ENCODE measurements around the gene PCK1.
"Not testable (repeated sequence)": the region's sequence is repeated elsewhere in the genome, so short reads cannot be mapped to it uniquely, and the experiment has no call there.

The PCK1 gene

DNA sequence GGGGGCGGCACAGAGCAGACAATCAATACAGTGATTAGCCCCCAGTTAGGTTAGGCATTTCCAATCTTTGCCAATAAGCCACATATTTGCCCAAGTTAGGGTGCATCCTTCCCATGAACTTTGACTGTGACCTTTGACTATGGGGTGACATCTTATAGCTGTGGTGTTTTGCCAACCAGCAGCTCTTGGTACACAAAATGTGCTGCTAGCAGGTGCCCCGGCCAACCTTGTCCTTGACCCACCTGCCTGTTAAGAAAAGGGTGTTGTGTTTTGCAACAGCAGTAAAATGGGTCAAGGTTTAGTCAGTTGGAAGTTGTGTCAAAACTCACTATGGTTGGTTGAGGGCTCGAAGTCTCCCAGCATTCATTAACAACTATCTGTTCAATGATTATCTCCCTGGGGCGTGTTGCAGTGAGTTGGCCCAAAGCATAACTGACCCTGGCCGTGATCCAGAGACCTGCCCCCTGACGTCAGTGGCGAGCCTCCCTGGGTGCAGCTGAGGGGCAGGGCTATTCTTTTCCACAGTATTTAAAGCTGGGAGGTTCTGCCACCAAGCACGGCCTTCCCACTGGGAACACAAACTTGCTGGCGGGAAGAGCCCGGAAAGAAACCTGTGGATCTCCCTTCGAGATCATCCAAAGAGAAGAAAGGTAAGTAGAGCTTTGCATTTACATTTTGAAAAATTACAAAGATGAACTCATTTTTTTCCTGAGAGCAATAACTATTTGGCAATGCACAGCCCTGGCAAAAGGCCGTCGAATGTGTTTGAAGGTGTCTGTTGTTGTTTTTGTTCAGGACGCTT lies at the start of gene PCK1:
TSS of gene PCK1 (plus strand) at position 557 of the 802 bp plus-strand sequence. CDS start 302 bp downstream, outside the sequence.
- no peak for DNase-seq

DNA sequence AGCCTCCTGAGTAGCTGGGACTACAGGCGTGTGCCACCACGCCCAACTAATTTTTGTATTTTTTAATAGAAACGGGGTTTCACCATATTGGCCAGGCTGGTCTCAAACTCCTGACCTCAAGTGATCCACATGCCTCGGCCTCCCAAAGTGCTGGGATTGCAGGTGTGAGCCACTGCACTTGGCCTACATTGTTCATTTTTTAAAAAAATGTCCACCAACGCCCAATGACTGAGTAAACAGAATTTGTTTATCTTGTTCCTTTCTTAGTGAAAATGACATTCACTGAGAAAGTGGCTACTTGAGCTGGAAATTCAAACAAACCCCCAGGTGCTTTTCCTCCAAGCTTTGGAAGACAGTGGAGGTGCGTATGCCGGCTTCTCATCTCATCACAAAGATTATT lies 49.2 kb upstream of the PCK1 start:
- DNase-seq = not testable (repeated sequence)

DNA sequence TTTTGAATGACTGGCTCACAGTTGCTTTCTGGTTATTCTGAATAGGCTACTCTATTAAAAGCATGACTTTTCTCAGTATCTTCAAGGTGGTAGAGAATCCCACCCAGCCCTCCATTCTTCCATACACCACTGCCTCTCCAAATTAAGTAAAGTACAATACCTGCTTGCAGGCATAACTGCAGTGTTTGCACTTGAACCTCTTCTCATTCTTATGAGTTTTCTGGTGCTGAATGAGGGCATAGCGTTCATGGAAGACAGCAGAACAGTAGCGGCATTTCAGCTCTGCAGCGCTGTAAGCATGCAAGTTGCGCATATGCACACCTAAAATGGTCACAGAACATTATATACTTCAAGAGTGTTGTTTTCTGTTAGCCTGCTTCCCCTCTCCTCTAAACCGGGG lies 48.5 kb upstream of the PCK1 start:
- DNase-seq = no peak

DNA sequence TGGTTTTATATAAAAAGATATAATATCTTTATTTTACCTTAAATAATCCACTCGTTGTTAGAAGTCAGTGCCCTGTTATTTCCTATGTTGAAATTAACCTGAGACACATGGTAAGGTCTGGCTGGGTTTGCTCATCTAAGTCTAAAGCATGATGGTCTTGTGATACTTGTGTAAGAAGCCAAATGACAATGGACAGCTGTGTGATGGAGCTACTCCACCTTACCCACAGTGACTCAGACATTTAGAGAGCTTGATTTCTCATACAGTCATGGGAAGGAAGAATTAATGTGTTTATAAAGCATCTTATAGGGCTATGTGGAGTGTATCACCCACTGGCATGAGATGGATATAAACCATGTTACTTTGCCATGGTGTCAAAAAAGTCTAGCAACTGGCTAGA lies 47.7 kb upstream of the PCK1 start:
- DNase-seq = no peak

DNA sequence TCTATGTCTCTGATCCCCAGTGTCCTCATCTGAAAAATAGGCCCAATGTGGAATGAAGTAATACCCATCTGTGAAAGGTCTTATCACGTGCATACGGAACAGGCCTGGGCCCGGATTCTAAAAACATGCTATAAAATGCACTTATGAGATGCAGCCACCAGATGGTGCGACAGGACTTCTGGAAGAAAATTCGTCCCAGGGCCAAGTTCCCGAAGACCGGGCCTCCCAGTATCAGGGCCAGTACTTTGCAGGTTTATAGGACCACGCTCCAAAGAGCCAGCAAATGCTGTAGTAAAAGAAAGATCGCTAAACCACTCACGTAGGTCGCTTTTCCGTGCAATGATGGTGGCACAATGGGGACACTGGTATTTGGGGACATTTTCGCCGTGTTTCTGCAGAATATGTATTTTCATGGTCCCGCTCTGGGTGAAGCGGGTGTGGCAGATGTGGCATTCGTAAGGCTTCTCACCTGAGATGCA lies 46.6 kb upstream of the PCK1 start:
- DNase-seq = no peak

DNA sequence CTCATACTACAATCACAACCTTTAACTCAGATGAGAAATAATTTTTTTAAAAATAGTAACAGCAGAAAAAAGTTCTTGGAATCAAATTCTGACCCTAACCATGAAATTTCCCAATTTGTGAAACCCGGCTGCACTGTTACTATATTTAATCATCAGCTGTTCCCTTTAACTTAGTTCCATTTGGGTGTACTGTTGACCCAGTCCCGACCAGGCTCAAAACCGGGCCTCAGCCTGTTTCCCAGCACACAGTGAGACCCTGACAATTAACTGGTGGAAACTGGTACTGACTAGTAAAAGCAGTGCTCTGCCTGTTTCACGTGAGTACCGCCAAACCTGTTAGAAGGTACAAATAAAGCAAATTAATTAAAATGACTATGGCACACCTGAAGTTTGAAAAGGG lies 43.0 kb upstream of the PCK1 start:
- no peak for DNase-seq

DNA sequence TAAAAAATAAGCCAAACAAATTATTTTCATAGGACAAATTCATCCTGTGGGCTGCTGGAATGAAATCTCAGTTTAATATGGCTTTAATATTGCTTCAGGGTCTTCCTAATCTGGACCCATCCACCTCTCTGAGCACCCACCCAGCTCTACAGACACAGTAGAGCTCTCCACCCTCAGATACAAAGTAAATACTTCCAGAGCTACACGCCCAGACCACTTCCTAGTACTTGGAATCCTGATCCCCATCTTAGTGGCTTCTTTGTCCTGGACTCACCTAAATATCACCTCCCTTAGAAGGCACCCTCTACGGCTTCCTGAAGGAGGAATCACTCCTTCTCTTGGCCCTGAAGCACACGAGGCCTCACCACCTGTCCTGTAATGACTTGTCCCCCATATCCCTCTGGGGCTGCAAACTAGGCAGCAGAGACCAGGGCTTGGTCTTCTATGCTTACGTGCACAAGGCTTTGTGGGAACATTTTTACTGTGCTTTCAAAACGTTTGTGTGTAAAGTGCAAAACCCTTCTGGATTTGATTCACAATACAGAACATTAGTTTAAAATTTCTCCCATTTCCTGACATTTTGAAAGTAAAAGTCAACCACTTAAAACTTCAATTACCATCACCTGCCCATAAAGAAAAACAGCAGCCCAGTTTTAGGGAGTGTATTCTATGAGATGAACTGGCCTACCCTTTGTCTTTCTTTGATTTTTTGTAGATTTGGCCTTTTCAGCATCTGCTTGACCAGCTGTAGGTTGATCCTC lies 38.4 kb upstream of the PCK1 start:
- no peak for DNase-seq

DNA sequence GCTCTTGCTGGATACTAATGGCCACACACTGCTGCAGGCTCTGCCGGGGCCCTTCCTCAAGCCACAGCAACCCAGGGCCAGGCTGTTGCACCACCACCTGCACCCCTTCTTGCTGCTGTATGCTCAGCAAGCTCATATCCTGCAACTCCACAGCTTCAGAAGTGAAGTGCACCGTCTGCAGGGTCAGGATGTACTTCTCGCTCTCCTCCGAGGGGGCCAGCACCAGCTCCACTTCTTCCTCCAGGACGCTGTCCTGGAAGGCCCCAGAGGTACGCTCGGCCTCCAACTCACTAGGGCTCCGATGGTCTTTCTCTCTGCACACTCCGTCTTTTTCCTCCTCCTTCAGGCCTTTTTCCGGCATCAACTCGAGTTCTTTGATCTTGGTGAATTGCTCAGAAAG lies 37.1 kb upstream of the PCK1 start:
- DNase-seq = no peak

DNA sequence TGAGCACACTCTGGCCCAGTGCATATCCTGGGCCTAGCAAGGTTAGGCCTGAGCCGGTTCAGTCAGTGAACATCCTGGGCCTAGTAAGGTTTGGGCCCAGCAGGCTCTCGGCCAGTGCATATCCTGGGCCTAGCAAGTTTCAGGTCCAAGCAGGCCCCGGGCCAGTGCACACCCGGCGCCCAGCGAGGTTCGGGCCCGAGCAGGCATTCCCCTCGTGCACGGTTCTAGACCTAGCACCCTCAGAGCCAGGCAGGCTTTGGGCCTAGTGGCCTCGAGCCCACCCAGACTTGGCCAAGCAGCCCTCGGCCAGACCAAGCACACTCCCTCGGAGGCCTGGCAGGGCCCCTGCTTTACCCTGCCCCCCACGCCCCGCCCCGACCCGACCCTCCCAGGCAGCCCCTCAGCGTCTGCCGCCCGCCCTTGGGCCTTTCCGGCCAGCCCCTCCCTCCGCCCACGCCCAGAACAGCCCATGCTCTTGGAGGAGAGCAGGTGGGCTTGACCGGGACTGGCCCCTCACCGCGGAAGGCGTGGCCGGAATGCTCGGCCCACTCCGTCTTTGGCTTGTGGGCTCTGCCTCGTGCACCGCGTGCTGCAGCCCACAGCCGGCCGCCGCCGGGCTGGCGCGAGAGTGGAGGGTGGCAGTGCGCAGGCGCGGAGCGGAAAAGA lies 36.3 kb upstream of the PCK1 start, which contains the start of gene CTCFL:
TSS of gene CTCFL (minus strand) at position 630 of the 666 bp plus-strand sequence. CDS start 935 bp downstream, outside the sequence.
- DNase-seq = no peak

DNA sequence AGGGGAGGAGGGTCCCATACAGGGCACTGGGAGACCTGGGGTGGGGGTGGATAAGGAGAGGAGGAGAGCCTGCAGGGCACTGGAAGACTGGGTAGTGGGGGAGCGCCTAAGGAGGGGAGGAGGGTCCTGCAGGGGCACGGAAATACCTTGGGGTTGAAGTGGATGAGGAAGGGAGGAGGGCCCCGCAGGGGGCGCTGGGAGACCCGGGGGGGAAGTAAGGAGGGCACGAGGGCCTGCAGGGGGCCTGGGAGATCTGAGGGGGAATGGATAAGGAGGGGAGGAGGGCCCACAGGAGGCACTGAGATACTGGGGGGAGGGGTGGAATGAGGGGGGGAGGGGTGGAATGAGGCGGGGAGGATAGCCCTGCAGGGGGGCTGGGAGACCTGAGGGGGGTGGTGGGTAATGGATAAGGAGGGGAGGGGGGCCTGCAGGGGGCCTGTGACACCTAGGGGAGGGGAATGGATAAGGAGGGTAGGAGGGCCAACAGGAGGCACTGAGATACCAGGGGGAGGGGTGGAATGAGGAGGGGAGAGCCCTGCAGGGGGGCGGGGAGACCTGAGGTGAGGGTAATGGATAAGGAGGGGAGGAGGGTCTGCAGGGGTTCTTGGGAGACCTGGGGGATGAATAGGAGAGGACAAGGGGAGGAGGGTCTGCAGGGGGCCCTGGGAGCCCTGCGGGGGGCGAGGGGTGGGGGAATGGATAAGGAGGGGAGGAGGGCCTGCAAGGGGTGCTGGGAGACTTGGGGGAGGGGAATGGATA lies 35.4 kb upstream of the PCK1 start:
- DNase-seq = no peak

DNA sequence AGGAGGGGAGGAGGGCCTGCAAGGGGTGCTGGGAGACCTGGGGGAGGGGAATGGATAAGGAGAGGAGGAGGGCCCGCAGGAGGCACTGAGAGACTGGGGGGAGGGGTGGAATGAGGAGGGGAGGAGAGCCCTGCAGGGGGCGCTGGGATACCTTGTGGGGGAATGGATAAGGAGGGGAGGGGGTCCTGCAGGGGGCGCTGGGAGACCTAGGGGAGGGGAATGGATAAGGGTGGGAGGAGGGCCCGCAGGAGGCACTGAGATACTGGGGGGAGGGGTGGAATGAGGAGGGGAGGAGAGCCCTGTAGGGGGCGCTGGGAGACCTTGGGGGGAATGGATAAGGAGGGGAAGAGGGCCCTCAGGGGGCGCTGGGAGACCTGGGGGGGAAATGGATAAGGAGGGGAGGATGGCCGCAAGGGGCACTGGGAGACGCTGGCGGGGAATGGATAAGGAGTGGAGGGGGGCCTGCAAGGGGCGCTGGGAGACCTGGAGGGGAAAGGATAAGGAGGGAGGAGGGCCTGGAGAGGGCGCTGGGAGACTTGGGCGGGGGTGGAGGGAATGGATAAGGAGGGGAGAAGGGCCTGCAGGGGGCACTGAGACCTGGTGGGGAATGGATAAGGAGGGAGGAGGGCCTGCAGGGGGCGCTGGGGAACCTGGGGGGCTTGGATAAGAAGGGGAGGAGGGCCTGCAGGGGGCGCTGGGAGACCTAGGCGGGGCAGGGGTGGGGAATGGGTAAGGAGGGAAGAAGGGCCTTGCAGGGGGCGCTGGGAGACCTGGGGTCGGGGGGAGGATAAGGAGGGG lies 34.6 kb upstream of the PCK1 start:
- DNase-seq = peak in 1 of 4 experiments; percentile 6

DNA sequence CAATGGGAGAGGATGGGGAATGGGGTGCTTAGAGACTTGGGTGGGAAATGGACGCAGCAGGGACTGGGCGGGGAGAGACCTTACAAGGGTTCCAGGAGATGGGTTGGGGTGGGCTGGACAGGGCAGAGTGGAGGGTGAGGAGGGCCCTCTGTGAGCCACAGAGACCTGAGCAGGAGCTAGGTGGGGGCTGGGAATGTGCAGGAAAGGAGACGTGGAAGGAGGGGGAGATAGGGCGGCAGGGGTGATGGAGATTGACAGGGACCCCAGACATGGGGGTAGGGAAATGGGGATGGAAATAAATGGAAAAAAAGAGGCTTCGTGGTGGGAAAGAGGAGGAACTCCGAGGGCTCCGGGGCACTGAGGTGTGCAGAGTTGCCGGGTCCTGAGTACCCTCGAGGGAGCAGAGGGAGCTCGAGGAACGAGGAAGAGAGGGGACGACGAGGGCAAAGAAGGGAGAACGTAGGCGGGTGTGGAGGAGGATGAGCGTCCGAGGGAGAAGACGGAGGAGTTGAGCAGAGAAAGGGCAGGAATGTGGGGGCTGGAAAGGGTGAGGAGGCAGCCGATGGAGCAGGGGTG lies 33.9 kb upstream of the PCK1 start:
- no peak for DNase-seq

DNA sequence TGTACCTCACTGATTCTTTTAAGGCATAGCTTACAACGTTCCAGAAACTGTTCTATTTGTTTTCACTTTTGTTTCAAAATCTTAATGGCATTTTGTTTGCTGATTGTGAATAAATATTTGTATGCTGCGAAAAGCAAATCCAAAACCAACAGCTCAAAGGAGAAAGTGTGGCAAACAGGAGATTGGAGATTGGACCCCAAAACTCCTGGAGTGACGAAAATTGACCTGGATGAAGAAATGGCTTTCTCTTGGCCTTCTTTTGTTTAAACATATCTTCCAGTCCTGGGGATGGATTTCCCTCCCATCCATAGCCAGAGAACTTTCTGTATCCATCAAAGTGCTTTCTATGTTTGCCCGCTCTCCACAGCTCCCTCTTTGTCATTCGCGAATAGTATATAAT lies 33.2 kb upstream of the PCK1 start:
- no peak for DNase-seq

DNA sequence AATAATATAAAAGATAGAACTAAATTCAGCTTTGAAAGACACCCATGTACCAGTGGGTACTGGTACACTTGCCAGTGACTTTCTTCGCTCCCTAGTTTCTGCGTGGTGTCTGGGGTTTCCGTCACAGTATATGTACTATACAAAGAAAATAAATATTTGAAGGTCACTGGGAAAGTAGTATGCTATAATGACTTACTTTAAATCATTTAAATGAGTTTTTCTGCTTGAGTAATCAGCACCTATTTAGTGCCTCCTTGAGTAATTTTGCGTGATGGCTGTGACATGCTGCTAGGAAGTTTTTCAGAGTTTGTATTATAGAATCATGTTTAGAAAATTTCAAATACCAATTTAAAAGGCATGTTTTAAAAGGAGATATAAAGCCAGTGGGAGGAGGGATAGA lies 32.8 kb upstream of the PCK1 start:
- no peak for DNase-seq

DNA sequence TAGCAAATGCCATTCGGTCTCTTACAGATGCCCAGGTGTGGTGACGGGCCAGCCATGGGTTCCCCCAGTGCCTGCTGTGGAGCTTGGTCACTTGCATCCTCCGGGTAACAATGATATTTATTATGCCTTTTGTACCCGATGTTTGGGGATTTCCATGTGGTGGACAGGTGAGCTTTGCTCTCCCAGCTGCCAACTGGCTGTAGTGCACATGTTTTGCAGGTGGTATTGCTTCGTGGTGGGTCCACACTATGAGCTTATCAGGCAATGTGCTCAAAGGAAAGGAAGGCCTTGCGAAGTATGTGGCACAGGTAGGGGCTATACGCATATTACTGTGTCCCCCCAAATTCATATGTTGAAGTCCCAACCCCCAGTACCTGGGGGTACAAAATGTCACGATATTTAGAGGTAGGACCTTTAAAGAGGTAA lies 31.7 kb upstream of the PCK1 start:
- no peak for DNase-seq

DNA sequence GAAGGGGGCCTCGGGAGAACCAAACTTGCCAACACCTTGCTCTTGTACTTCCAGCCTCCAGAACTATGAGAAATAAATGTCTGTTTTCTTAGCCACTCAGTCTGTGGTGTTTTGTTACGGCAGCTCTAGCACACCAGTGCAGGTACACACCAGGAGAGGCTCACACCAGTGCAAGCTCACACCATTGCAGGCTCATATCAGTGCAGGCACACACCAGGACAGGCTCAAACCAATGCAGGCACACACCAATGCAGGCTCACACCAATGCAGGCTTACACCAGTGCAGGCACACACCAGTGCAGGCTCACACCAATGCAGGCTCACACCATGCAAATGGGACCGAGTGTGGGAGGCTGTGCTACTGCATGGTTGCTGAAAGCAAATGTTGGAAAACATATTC lies 31.1 kb upstream of the PCK1 start:
- DNase-seq = no peak

DNA sequence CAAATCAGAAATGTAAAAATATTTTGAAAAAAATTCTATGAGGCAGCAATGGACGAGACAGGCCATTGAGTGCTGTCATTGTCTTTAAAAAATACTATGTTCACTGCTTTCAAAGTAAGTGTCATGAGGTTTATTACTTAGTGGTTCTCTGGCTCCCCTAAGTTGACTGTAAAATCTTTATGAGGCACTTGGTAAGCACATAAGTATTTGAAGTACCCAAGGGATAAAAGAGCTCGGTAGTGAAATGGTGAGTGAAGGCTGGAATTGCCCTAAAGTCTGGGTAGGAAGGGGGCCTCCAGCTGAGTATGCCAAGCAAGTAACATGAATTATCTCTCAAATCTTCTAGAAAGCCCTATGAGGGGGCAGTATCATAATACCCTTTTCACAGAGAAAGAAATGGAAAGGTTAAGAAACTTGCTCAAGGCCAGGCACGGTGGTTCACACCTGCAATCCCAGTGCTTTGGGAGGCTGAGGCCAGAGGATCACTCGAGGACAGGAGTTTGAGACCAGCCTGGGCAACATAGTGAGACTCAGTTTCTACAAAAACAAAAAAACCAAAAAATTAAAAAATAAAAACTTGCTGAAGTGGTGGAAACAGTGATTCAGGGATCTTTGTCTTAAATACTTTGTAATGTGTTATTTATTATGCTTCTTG lies 30.5 kb upstream of the PCK1 start:
- DNase-seq = no peak

DNA sequence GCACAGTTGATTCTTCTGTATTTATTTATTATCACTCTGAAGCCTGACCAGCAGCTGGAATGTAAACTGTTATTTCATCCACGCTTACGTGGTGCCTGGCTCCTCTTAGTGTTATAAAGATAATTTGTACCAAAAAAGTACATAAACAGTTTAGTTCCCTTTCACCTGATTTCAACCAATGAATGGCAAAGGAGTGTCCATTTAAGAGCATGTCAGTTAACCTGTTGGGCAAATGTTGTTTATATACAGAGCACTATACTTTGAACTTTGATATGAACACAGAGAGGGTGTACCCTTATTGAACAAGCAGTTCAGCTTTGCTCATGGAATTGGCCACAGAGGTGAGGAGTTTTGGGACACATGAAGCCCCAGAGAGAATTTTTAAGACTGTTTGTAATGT lies 28.8 kb upstream of the PCK1 start:
- no peak for DNase-seq

DNA sequence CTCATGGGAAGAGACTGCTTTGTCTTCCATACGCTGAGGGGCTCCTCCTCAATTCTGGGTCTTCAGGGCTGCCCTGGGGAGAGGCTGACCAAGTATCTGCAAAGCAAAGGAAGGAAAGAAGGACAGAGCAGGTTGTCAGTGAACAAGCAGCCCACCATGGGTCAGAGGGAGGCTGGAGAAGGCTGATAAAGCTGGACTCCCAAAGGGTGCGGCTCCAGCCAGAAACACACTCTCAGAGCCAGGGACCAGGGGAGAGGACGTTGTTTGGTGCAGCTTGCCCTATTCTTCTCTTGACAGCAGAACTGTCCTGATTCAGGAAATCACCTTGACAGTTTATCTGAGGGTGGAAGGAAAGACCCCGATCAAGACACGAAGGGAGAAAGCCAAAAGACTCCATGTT lies 25.6 kb upstream of the PCK1 start:
- DNase-seq = no peak

DNA sequence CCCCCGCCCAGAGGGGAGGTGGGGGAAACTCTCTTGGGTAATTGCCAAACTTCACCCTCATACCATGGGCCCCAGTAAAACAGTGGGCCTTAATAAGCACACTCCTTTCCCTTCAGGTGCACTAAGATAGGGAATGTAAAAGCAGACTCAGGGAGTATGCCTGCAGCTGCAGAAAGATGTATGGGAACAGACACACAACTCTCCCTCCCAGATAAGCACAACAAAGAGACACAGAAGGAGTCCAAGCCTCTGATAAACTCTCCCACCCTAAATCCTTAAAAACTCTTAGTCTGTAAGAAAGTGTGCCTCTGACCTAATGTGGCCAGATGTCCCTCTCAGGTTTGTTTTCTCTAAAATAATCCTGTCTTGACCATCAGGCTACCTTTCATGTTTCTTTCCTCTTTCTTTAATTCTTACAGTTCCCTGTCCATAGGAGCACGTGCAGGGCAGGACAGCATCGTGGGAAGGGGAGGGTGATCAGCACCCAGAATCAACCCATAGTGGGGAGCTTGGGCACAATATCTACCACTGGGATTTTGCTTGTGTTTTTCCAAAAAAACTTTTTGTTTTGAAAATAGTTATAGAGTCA lies 24.7 kb upstream of the PCK1 start:
- DNase-seq = no peak

Measured in activated naive CD4-positive, alpha-beta T cell (primary cell).